Activated T-helper 9 cell treated with anti-CD3 and anti-CD28 coated beads, Interleukin-2, amount 50 U/mL, for 16 hours (primary cell): ENCODE measurements around the gene GNAZ.

Experiments
- DNase-seq: peaks from one replicate; pipeline ENCODE4 v3.0.0-alpha.2; 2020; ENCODE audit warnings: low read depth

GNAZ gene

GRCh38 chr22:23155831-23156230 is 85.5 kb downstream of the GNAZ start:
- no peak for DNase-seq

- no peak for DNase-seq
These were observed 86.0 kb downstream of the GNAZ start for GRCh38 chr22:23156286-23156685.

GRCh38 chr22:23157560-23158515 is 87.5 kb downstream of the GNAZ start:
- DNase-seq = no peak

- DNase-seq = no peak
These were observed 88.4 kb downstream of the GNAZ start for GRCh38 chr22:23158516-23159290.

GRCh38 chr22:23159291-23159630 is 88.9 kb downstream of the GNAZ start:
- DNase-seq = no peak

- no peak for DNase-seq
These were observed 90.7 kb downstream of the GNAZ start for GRCh38 chr22:23161029-23161428.

- no peak for DNase-seq
These were observed 91.3 kb downstream of the GNAZ start for GRCh38 chr22:23161574-23161973.

- no peak for DNase-seq
These were observed 93.3 kb downstream of the GNAZ start for GRCh38 chr22:23163665-23164064.

- DNase-seq = no peak
These were observed 93.8 kb downstream of the GNAZ start for GRCh38 chr22:23164091-23164490.

- no peak for DNase-seq
These were observed 95.9 kb downstream of the GNAZ start for GRCh38 chr22:23166042-23166831.

GRCh38 chr22:23166841-23167616 is 96.7 kb downstream of the GNAZ start:
- no peak for DNase-seq

GRCh38 chr22:23168391-23169042 is 98.2 kb downstream of the GNAZ start:
- DNase-seq = no peak

- DNase-seq = no peak
These were observed 98.7 kb downstream of the GNAZ start for GRCh38 chr22:23169043-23169406.
